MCF 10A (cell line): ENCODE results near the gene TPD52L1. TPM values are rescaled to one million over a fixed set of nuclear protein-coding genes. Genes with fewer than 3 reads are reported as not detected.

Experiments used
- Bru-seq: library from RNA; stranded (reverse); fragments of 400-500 nt; gene quantifications from one replicate; lab custom pipeline; 2021; lab: Mats Ljungman, UMichigan
- BruChase-seq, 2 experiments: library from RNA; stranded (reverse); fragments of 400-500 nt; gene quantifications; one replicate each; lab custom pipeline; 2021; lab: Mats Ljungman, UMichigan
- BruUV-seq: library from RNA; stranded (reverse); fragments of 400-500 nt; replicated peaks from 2 replicates; lab custom pipeline; 2021; lab: Mats Ljungman, UMichigan
- CTCF ChIA-PET: fragments of 300-600 bp; sonication (Branson Sonifier 250); formaldehyde crosslinking; extraction: SDS; loops from one replicate; lab custom pipeline; 2021; ENCODE audit warnings: antibody characterized with exemption, inconsistent platforms; lab: Yijun Ruan, JAX
- POLR2A ChIA-PET: fragments of 300-600, 350-650 bp; sonication (Branson Sonifier 250); formaldehyde crosslinking; extraction: SDS; loops from one replicate; lab custom pipeline; 2020; ENCODE audit warnings: antibody characterized with exemption, inconsistent platforms; lab: Yijun Ruan, JAX
- DNase-seq: peaks from one replicate; pipeline ENCODE4 v3.0.0-alpha.2; 2018; ENCODE audit not compliant: unreplicated experiment
- H3K27ac Mint-ChIP-seq: one replicate; pipeline ENCODE4 v1.8.0; 2022; ENCODE audit warnings: mild to moderate bottlenecking, low read depth, mixed read lengths; ENCODE audit not compliant: unreplicated experiment
- H3K27me3 Mint-ChIP-seq: one replicate; pipeline ENCODE4 v1.8.0; 2022; ENCODE audit warnings: mixed read lengths; ENCODE audit not compliant: insufficient read depth, unreplicated experiment
- H3K36me3 Mint-ChIP-seq: one replicate; pipeline ENCODE4 v1.8.0; 2022; ENCODE audit warnings: mild to moderate bottlenecking, moderate library complexity, mixed read lengths; ENCODE audit not compliant: insufficient read depth, unreplicated experiment
- H3K4me1 Mint-ChIP-seq: one replicate; pipeline ENCODE4 v1.8.0; 2022; ENCODE audit warnings: mixed read lengths; ENCODE audit not compliant: insufficient read depth, unreplicated experiment
- H3K4me3 Mint-ChIP-seq: one replicate; pipeline ENCODE4 v1.8.0; 2022; ENCODE audit warnings: mild to moderate bottlenecking, moderate library complexity, mixed read lengths; ENCODE audit not compliant: unreplicated experiment
- H3K9me3 Mint-ChIP-seq: one replicate; pipeline ENCODE4 v1.8.0; 2022; ENCODE audit warnings: mixed read lengths; ENCODE audit not compliant: unreplicated experiment
- intact Hi-C: fragments of 100-400 bp; cut with micrococcal nuclease; formaldehyde crosslinking; loops from 2 replicates; pipeline ENCODE4 v1.14.1; 2022
- long read RNA-seq: library from polyadenylated mRNA; stranded (forward); transcript quantifications from one replicate; pipeline ENCODE4 v2.0.0, GENCODE V29; 2022
- total RNA-seq: library from RNA; stranded (reverse); gene quantifications from 2 replicates; pipeline ENCODE4 v1.2.3, GENCODE V29; 2022
- TF ChIP-seq, protein P1 (sequence below): fragments of 200-600 bp; IDR thresholded peaks from one replicate; pipeline ENCODE4 v1.8.0; 2022; ENCODE audit warnings: antibody characterized with exemption, mild to moderate bottlenecking; ENCODE audit not compliant: unreplicated experiment

TPD52L1 gene, protein sequence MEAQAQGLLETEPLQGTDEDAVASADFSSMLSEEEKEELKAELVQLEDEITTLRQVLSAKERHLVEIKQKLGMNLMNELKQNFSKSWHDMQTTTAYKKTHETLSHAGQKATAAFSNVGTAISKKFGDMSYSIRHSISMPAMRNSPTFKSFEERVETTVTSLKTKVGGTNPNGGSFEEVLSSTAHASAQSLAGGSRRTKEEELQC
- total RNA-seq (69.5 and 92.6 TPM in 2 replicates), Bru-seq, nascent RNA (percentile 72 among the genes with signal in this experiment), BruChase-seq, experiment 1, labeled RNA remaining after a 6-hour chase (percentile 57 among the genes with signal in this experiment), BruChase-seq, experiment 2, labeled RNA remaining after a 2-hour chase (percentile 62 among the genes with signal in this experiment)
- long read RNA-seq, transcript TPD52L1-202 (5 exons, 2,147 nt), result major isoform, 59 of 129 reads
- long read RNA-seq, transcript TPD52L1-207 (6 exons, 999 nt), result minor isoform, 10 of 129 reads
- long read RNA-seq, transcript TPD52L1-203 (6 exons, 1,308 nt), result minor isoform, 12 of 129 reads
- long read RNA-seq, transcript TPD52L1-213 (7 exons, 2,356 nt), result minor isoform, 42 of 129 reads
- long read RNA-seq, partial matches to known transcripts, result 0 of 129 reads
- long read RNA-seq, other reads (novel, unspliced or antisense), result 1 of 129 reads

DNA sequence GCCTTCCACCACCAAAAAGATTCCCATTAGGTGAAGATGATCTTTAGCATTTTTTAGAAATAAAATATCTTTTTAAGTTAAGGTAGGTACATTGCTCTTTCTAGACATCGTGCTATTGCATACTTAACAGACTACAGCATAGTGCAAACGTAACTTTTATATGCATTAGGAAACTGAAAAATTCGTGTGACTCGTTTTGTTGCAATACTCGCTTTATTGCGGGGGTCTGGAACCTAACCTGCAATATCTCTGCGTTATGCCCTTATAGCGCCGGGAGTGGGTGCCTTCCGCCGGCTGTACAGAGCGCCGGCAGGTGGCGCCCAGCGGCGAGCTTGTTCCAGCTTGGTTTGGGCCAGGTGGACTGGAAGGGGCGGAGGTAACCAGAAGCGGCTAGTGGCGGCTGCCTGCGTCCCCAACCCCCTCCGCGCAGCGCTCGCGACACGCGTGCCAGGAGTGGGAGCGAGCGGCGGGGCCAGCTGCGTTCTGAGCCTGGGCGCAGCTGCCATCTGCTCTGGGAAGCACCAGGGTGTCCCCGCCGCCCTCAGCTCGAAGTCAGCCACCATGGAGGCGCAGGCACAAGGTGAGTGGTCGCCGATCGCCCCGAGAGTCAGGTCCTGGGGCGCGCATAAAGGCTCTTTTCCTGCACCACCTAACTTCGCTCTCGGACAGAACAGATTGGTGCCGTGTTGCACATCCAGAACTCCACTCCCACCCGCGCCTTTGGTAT is at the start of gene TPD52L1:
Gene TPD52L1 (plus strand): TSS at position 383 of the 727 bp plus-strand sequence. CDS start 179 bp downstream, at position 562.
- intact Hi-C loops, result loop anchor here (1.0 to 5.0 kb wide), 6 partner anchors 39 to 614 kb away; partner anchors contain the start of gene HDDC2
- TF ChIP-seq, protein P1, sequence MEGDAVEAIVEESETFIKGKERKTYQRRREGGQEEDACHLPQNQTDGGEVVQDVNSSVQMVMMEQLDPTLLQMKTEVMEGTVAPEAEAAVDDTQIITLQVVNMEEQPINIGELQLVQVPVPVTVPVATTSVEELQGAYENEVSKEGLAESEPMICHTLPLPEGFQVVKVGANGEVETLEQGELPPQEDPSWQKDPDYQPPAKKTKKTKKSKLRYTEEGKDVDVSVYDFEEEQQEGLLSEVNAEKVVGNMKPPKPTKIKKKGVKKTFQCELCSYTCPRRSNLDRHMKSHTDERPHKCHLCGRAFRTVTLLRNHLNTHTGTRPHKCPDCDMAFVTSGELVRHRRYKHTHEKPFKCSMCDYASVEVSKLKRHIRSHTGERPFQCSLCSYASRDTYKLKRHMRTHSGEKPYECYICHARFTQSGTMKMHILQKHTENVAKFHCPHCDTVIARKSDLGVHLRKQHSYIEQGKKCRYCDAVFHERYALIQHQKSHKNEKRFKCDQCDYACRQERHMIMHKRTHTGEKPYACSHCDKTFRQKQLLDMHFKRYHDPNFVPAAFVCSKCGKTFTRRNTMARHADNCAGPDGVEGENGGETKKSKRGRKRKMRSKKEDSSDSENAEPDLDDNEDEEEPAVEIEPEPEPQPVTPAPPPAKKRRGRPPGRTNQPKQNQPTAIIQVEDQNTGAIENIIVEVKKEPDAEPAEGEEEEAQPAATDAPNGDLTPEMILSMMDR, result peak; percentile 73
- peak; percentile 83 for DNase-seq
- H3K27ac Mint-ChIP-seq, result peak within 1 kb of the TSS; percentile 55
- H3K36me3 Mint-ChIP-seq, result peaks cover 6% of the 10 kb centered on the region
- peaks cover 23% of the 10 kb centered on the region for H3K4me1 Mint-ChIP-seq
- no peaks in the 10 kb centered on the region for H3K9me3 Mint-ChIP-seq
- ChIA-PET POLR2A (interaction anchor here (0.5 to 3.3 kb wide), 20 partner anchors 10 to 659 kb away, joined by 3 to 20 read pairs (median 5); partner anchors contain the start of gene HDDC2), CTCF (interaction anchor here (0.6 to 4.5 kb wide), 45 partner anchors 9 to 704 kb away, joined by 3 to 70 read pairs (median 6); partner anchors contain the start of gene HDDC2)
- H3K27me3 Mint-ChIP-seq, result no peaks in the 10 kb centered on the region
- peak within 1 kb of the TSS; percentile 83 for H3K4me3 Mint-ChIP-seq
- BruUV-seq, result no TSS peak

DNA sequence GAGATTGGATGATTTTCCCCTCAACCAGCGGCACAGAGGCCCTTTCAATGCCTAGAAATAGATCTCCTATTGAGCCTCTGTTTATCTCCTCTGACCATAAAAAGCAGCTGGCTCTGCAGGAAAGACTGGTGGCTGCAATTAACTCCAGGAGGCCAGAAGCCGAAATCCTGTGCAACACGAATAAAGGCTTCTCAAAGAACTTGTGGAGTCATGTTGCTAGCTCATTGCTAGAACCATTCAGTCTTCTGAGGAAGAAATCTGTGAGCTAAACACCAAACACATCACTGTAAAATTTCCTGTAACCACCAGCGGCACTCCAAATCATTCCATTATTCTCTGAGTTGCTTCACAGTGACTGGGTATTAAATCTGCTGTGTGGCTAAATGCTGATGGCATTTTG is 49.1 kb upstream of the TPD52L1 start:
- ChIA-PET POLR2A (interaction anchor here (0.7 to 1.6 kb wide), 6 partner anchors 12 to 232 kb away, joined by 3 to 6 read pairs (median 3); no protein-coding TSS in a partner anchor), CTCF (interaction anchor here (0.6 to 1.2 kb wide), 3 partner anchors 10 to 860 kb away, joined by 3 to 8 read pairs (median 5); no protein-coding TSS in a partner anchor)
- H3K4me1 Mint-ChIP-seq, result peaks cover 26% of the 10 kb centered on the region

DNA sequence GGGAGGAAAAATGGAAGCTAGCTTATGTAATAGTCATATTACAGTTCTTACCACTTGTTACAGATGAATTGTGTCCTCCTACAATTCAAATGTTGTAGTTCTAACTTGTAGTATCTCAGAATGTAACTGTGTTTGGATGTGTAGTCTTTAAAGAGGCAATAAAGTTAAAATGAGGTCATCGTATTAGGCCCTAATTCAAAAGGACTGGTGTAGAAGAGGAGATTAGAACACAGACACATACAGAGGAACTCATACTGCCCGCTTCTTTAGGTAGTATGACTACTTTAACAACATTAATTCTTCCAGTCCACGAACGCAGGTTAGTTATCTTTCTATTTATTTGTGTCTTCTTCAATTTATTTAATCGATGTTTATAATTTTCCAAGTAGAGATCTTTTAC is 46.5 kb upstream of the TPD52L1 start:
- H3K27ac Mint-ChIP-seq, result no peak overlapping the region
- POLR2A ChIA-PET, result no interaction called here

More for the DNA sequence above, 49.1 kb upstream of the TPD52L1 start:
- TF ChIP-seq, protein P1, result no peak
- Mint-ChIP-seq H3K36me3 (no peaks in the 10 kb centered on the region), H3K27ac (peak overlapping the region; percentile 66), H3K4me3 (no peak overlapping the region), H3K27me3 (no peaks in the 10 kb centered on the region), H3K9me3 (peaks cover 8% of the 10 kb centered on the region)
- DNase-seq, result no peak
- BruUV-seq, result no TSS peak
- intact Hi-C loops, result no loop called here

More for the DNA sequence above, 46.5 kb upstream of the TPD52L1 start:
- Mint-ChIP-seq H3K27me3 (no peaks in the 10 kb centered on the region), H3K36me3 (no peaks in the 10 kb centered on the region), H3K9me3 (peaks cover 34% of the 10 kb centered on the region), H3K4me1 (peaks cover 15% of the 10 kb centered on the region), H3K4me3 (no peak overlapping the region)
- CTCF ChIA-PET, result interaction anchor here (0.6 kb wide), 1 partner anchor 242 kb away, joined by 5 read pairs; no protein-coding TSS in a partner anchor
- no peak for DNase-seq
- TF ChIP-seq, protein P1, result no peak
- no TSS peak for BruUV-seq
- intact Hi-C loops, result no loop called here
